ENCODE results near the gene GPD1.
"Not testable (repeated sequence)": the region's sequence is repeated elsewhere in the genome, so short reads cannot be mapped to it uniquely, and the experiment has no call there.

GPD1 gene

GRCh38 chr12:50132505-50133135 lies 28.8 kb downstream of the GPD1 start:
- DNase-seq = no peak

GRCh38 chr12:50142993-50143392 lies 39.2 kb downstream of the GPD1 start:
- DNase-seq = no peak

DNA sequence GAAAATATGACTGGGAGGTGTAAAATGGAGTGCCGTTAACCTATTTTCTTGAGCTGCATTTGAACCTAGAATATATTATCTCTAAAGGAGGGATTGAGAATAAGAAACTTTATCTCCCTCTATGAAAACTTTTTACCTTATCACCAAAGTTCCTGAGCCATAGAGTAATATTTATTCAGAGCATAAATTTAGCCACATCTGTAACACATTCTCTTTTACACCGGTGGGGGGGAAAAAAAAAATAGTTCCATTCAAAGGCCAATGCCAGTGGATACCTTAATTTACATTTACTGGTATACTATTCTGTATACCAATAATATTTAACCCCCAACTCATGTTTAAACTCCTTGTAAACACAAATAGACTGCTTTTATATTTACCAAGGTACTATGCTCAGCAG lies 41.6 kb downstream of the GPD1 start:
- DNase-seq = no peak

DNA sequence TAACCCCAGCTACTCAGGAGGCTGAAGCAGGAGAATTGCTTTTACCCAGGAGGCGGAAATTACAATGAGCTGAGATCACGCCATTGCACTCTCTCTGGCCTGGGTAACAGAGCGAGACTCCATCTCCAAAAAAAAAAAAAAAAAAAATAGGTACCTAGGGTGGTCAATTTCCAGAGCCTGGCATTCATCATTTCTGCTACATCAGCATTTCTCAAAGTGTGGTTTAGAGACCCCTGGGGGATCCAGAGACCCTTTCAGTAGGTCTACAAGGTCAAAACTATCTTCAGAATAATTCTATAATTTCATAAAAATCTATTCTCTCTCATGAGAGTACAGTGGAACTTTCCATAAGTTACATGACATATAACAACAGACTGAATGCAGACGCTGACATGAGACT lies 43.5 kb downstream of the GPD1 start:
- no peak for DNase-seq

GRCh38 chr12:50148011-50148410 lies 44.2 kb downstream of the GPD1 start:
- DNase-seq = not testable (repeated sequence)

- no peak for DNase-seq
Observed at GRCh38 chr12:50149311-50149710, 45.5 kb downstream of the GPD1 start.

DNA sequence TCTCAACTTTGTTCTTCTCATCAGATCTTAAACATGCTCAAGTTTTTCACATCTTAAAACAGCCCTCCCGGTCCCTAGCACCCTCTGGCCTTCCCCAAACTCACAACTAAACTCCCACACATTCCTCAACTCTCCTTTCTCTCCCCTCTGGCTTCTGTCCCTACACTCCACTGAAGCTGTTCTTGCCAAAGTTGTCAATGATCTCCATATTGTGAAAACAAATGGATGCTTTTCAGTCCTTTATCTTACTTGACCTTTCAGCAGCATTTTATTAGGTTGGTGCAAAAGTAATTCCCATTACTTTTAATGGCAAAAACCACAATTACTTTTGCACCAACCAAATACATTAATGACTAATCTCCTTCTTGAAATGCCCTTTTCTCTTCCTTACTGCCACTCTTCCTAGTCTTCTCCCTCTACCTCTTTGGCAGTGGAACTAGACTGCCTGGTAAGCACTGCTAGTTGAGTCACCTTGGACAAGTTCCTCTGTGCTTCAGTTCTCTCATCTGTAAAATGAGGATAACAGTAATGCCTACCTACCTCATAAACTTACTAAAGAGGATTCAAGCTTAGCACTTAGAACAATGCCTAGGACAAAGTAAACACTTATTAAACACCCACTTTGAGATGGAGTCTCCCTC lies 47.4 kb downstream of the GPD1 start:
- no peak for DNase-seq

GRCh38 chr12:50154947-50155346 lies 51.1 kb downstream of the GPD1 start:
- not testable (repeated sequence) for DNase-seq

GRCh38 chr12:50156641-50157040 lies 52.8 kb downstream of the GPD1 start:
- DNase-seq = no peak

- no peak for DNase-seq
Observed at GRCh38 chr12:50157259-50157658, 53.5 kb downstream of the GPD1 start.

DNA sequence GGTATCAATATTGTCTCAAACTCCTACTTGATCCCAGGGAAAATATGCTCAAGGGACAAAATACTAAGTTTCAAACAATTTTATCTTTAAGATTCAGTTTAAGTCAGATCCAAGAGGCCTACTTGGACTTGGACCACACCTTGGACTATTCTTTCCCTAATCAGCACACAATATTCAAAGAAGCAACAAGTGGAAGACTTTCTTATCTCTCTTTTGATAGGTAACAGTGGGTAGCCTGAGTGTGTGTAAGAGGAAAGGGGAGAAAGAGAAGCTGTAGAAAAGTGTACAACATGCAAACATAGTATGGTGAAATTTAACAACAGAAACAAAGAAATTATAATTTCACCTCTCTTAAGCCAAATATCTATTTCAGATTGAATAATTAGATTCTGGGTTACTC lies 56.8 kb downstream of the GPD1 start:
- DNase-seq = no peak
